ENCODE measurements around the gene EGR1.

GRCh38 chr5:138449501-138450239, 15.6 kb upstream of the EGR1 start:
- no peak for TF ChIP-seq SUZ12 (IDR thresholded peaks at IDR 0.05)
- TF ChIP-seq SP1 (IDR thresholded peaks at IDR 0.05): no peak
- TF ChIP-seq BHLHE40 (IDR thresholded peaks at IDR 0.05; ENCODE audit: borderline replicate concordance): no peak
- no peak for TF ChIP-seq ARNT (IDR thresholded peaks at IDR 0.05)

All from HEK293T (cell line).